MM.1S (cell line): Measurements from ENCODE around the gene PIGZ.

Source experiments
- DNase-seq: peaks from one replicate; pipeline ENCODE4 v3.0.0-alpha.2; 2015
- H2AFZ ChIP-seq: fragments of 300-600 bp; sonication (generic); 2 replicates; pipeline ENCODE4 v1.6.0; 2016; ENCODE audit warnings: antibody characterized with exemption, low read length
- H3F3A ChIP-seq: fragments of 300-600 bp; sonication (generic); 2 replicates; pipeline ENCODE4 v1.6.1; 2016; ENCODE audit warnings: mild to moderate bottlenecking, antibody characterized with exemption, low read length, moderate library complexity, mixed read lengths; ENCODE audit not compliant: insufficient read depth
- H3K27ac ChIP-seq: fragments of 300-600 bp; sonication (generic); 2 replicates; pipeline ENCODE4 v1.5.1; 2016; ENCODE audit warnings: mild to moderate bottlenecking, low read length
- H3K27me3 ChIP-seq: fragments of 300-600 bp; sonication (generic); replicated peaks from 2 replicates; pipeline ENCODE4 v1.6.0; 2016; ENCODE audit warnings: low read length; ENCODE audit not compliant: insufficient read depth
- H3K36me3 ChIP-seq: fragments of 300-600 bp; sonication (generic); replicated peaks from 2 replicates; pipeline ENCODE4 v1.6.1; 2016; ENCODE audit warnings: mild to moderate bottlenecking, low read length, mixed read lengths; ENCODE audit not compliant: insufficient read depth
- H3K4me1 ChIP-seq: fragments of 300-600 bp; sonication (generic); 2 replicates; pipeline ENCODE4 v1.6.1; 2016; ENCODE audit warnings: low read length, mixed read lengths
- H3K4me2 ChIP-seq: fragments of 300-600 bp; sonication (generic); 2 replicates; pipeline ENCODE4 v1.6.0; 2016; ENCODE audit warnings: low read depth, low read length
- H3K4me3 ChIP-seq: fragments of 300-600 bp; sonication (generic); 2 replicates; pipeline ENCODE4 v1.5.1; 2016; ENCODE audit warnings: low read length, mixed read lengths
- H3K79me2 ChIP-seq: fragments of 300-600 bp; sonication (generic); 2 replicates; pipeline ENCODE4 v1.6.1; 2016; ENCODE audit warnings: mixed run types, low read length, mixed read lengths
- H3K9ac ChIP-seq: fragments of 300-600 bp; sonication (generic); 2 replicates; pipeline ENCODE4 v1.6.1; 2016; ENCODE audit warnings: low read length, mixed read lengths
- H3K9me2 ChIP-seq: fragments of 300-600 bp; sonication (generic); replicated peaks from 2 replicates; pipeline ENCODE4 v1.6.1; 2016; ENCODE audit warnings: mild to moderate bottlenecking, low read length, mixed read lengths; ENCODE audit not compliant: insufficient read depth
- H3K9me3 ChIP-seq: fragments of 300-600 bp; sonication (generic); replicated peaks from 2 replicates; pipeline ENCODE4 v1.6.1; 2016; ENCODE audit warnings: mild to moderate bottlenecking, low read length, mixed read lengths; ENCODE audit not compliant: insufficient read depth
- H4K20me1 ChIP-seq: fragments of 300-600 bp; sonication (generic); 2 replicates; pipeline ENCODE4 v1.6.1; 2016; ENCODE audit warnings: mild to moderate bottlenecking, low read length, moderate library complexity, mixed read lengths; ENCODE audit not compliant: insufficient read depth
- CTCF ChIP-seq: fragments of 300-600 bp; sonication (generic); IDR thresholded peaks from 2 replicates; pipeline ENCODE4 v1.5.1; 2016; ENCODE audit warnings: antibody characterized with exemption, low read length, mixed read lengths
- EZH2 ChIP-seq: fragments of 300-600 bp; sonication (generic); optimal IDR thresholded peaks from 2 replicates; pipeline ENCODE3; 2017; ENCODE audit warnings: low read depth, mild to moderate bottlenecking, antibody characterized with exemption, low read length, mixed read lengths
- EZH2phosphoT487 ChIP-seq: fragments of 300-600 bp; sonication (generic); IDR thresholded peaks from 2 replicates; pipeline ENCODE4 v1.6.1; 2018; ENCODE audit warnings: antibody characterized with exemption, low read length

The PIGZ gene

GRCh38 chr3:196949750-196950149 lies 18.9 kb downstream of the PIGZ start:
- TF ChIP-seq CTCF (no peak), EZH2 (no peak), EZH2phosphoT487 (no peak)

GRCh38 chr3:196949285-196949619 lies 19.4 kb downstream of the PIGZ start:
- Histone ChIP-seq H3K9me2 (no peaks in the 10 kb centered on the region), H3K27ac (no peak overlapping the region), H4K20me1 (no peaks in the 10 kb centered on the region), H3K4me1 (no peaks in the 10 kb centered on the region), H3K36me3 (no peaks in the 10 kb centered on the region), H3F3A (no peaks in the 10 kb centered on the region), H3K9ac (no peak overlapping the region), H3K4me3 (no peak overlapping the region), H3K79me2 (peaks cover 5% of the 10 kb centered on the region), H3K27me3 (no peaks in the 10 kb centered on the region), H2AFZ (no peak overlapping the region), H3K4me2 (no peak overlapping the region), H3K9me3 (no peaks in the 10 kb centered on the region)
- no peak for TF ChIP-seq CTCF
- no peak for TF ChIP-seq EZH2
- TF ChIP-seq EZH2phosphoT487, result no peak
- DNase-seq, result no peak

More at GRCh38 chr3:196949750-196950149, 18.9 kb downstream of the PIGZ start:
- H3K27me3 ChIP-seq, result 0 out of 2 replicates have a peak, but pooled peaks cover 4% of the 10 kb centered on the region
- no peak overlapping the region for H3K27ac ChIP-seq
- H3K4me2 ChIP-seq, result no peak overlapping the region
- DNase-seq, result no peak
- no peak overlapping the region for H2AFZ ChIP-seq
- no peaks in the 10 kb centered on the region for H3K36me3 ChIP-seq
- H3K9me3 ChIP-seq, result no peaks in the 10 kb centered on the region
- no peaks in the 10 kb centered on the region for H3K9me2 ChIP-seq
- H3K4me3 ChIP-seq, result no peak overlapping the region
- H3K4me1 ChIP-seq, result no peaks in the 10 kb centered on the region
- H3K9ac ChIP-seq, result no peak overlapping the region
- H3K79me2 ChIP-seq, result 0 out of 2 replicates have a peak, but pooled peaks cover 3% of the 10 kb centered on the region
- H3F3A ChIP-seq, result no peaks in the 10 kb centered on the region
- H4K20me1 ChIP-seq, result no peaks in the 10 kb centered on the region

GRCh38 chr3:196948442-196949284 lies 20.0 kb downstream of the PIGZ start:
- Histone ChIP-seq H3K27me3 (no peaks in the 10 kb centered on the region), H3K4me3 (no peak overlapping the region), H3K4me1 (0 out of 2 replicates have a peak, but pooled peaks cover under 1% of the 10 kb centered on the region), H3K9me3 (no peaks in the 10 kb centered on the region), H3F3A (no peaks in the 10 kb centered on the region), H3K27ac (no peak overlapping the region), H3K9me2 (no peaks in the 10 kb centered on the region), H4K20me1 (no peaks in the 10 kb centered on the region), H2AFZ (no peak overlapping the region), H3K79me2 (peaks cover 9% of the 10 kb centered on the region), H3K4me2 (no peak overlapping the region), H3K9ac (no peak overlapping the region), H3K36me3 (no peaks in the 10 kb centered on the region)
- DNase-seq, result no peak
- no peak for TF ChIP-seq EZH2phosphoT487
- no peak for TF ChIP-seq CTCF
- TF ChIP-seq EZH2, result no peak
